ENCODE data around the gene NOL9.

DNA sequence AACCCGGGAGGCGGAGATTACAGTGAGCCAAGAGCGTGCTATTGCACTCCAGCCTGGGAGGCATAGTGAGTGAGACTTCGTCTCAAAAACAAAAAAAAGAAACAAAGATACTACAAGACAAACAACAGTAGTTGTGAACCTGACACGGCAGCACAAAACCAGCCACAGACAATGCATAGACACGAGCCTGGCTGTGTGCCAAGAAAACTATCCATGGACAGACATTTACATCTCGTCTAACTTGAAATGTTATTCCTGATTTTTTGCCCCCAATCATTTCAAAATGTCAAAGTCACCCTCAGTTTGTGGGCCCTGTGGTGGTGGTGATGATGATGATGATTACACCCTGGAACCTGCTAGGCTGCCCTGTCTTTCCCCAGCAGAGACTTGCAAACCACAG, 42.0 kb upstream of the NOL9 start:
- TF ChIP-seq, protein P1, sequence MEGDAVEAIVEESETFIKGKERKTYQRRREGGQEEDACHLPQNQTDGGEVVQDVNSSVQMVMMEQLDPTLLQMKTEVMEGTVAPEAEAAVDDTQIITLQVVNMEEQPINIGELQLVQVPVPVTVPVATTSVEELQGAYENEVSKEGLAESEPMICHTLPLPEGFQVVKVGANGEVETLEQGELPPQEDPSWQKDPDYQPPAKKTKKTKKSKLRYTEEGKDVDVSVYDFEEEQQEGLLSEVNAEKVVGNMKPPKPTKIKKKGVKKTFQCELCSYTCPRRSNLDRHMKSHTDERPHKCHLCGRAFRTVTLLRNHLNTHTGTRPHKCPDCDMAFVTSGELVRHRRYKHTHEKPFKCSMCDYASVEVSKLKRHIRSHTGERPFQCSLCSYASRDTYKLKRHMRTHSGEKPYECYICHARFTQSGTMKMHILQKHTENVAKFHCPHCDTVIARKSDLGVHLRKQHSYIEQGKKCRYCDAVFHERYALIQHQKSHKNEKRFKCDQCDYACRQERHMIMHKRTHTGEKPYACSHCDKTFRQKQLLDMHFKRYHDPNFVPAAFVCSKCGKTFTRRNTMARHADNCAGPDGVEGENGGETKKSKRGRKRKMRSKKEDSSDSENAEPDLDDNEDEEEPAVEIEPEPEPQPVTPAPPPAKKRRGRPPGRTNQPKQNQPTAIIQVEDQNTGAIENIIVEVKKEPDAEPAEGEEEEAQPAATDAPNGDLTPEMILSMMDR (IDR thresholded peaks at IDR 0.05; ENCODE audit: insufficient read depth, low read depth, low read length): no peak
- no peak for TF ChIP-seq EZH2 (IDR thresholded peaks at IDR 0.05; ENCODE audit: insufficient read depth, low read length)

All from astrocyte (in vitro differentiated cells and primary cell).